KMS-11 (cell line): ENCODE data around the gene PDE4D.

Experiments used
- H2AFZ ChIP-seq: fragments of 200-600 bp; sonication (generic); 2 replicates; pipeline ENCODE4 v1.6.1; 2016; ENCODE audit warnings: antibody characterized with exemption, mixed run types, low read depth
- H3K27ac ChIP-seq: fragments of 200-600 bp; sonication (generic); 2 replicates; pipeline ENCODE4 v1.6.1; 2016; ENCODE audit warnings: mild to moderate bottlenecking, mixed run types
- H3K27me3 ChIP-seq: fragments of 200-600 bp; sonication (generic); 2 replicates; pipeline ENCODE4 v1.6.1; 2017; ENCODE audit warnings: mild to moderate bottlenecking, low read depth, mixed run types, moderate library complexity; ENCODE audit not compliant: insufficient read depth
- H3K36me3 ChIP-seq: fragments of 200-600 bp; sonication (generic); 2 replicates; pipeline ENCODE4 v1.6.1; 2017; ENCODE audit warnings: mild to moderate bottlenecking, mixed run types; ENCODE audit not compliant: insufficient read depth
- H3K4me1 ChIP-seq: fragments of 200-600 bp; sonication (generic); 2 replicates; pipeline ENCODE4 v1.6.1; 2016; ENCODE audit warnings: mild to moderate bottlenecking, low read depth, mixed run types; ENCODE audit not compliant: poor library complexity, severe bottlenecking
- H3K4me2 ChIP-seq: fragments of 200-600 bp; sonication (generic); 2 replicates; pipeline ENCODE4 v1.7.0; 2016; ENCODE audit warnings: mild to moderate bottlenecking, mixed run types
- H3K4me3 ChIP-seq: fragments of 200-600 bp; sonication (generic); IDR thresholded peaks from 2 replicates; pipeline ENCODE4 v1.6.1; 2017; ENCODE audit warnings: low read depth, low read length, mixed read lengths; ENCODE audit not compliant: insufficient read depth
- H3K79me2 ChIP-seq: fragments of 200-600 bp; sonication (generic); 2 replicates; pipeline ENCODE4 v1.6.1; 2016; ENCODE audit warnings: low read depth, mixed run types; ENCODE audit not compliant: insufficient read depth
- H3K9ac ChIP-seq: fragments of 200-600 bp; sonication (generic); 2 replicates; pipeline ENCODE4 v1.6.1; 2016; ENCODE audit warnings: mild to moderate bottlenecking, mixed run types
- H4K20me1 ChIP-seq: fragments of 200-600 bp; sonication (generic); 2 replicates; pipeline ENCODE4 v1.6.1; 2016; ENCODE audit warnings: mild to moderate bottlenecking, mixed run types; ENCODE audit not compliant: insufficient read depth
- TF ChIP-seq, protein P1 (sequence below): fragments of 200-600 bp; sonication (generic); conservative IDR thresholded peaks from 2 replicates; pipeline ENCODE4 v1.6.1; 2017; ENCODE audit warnings: low read depth, mild to moderate bottlenecking, antibody characterized with exemption, low read length, moderate library complexity, mixed read lengths

The PDE4D gene

DNA sequence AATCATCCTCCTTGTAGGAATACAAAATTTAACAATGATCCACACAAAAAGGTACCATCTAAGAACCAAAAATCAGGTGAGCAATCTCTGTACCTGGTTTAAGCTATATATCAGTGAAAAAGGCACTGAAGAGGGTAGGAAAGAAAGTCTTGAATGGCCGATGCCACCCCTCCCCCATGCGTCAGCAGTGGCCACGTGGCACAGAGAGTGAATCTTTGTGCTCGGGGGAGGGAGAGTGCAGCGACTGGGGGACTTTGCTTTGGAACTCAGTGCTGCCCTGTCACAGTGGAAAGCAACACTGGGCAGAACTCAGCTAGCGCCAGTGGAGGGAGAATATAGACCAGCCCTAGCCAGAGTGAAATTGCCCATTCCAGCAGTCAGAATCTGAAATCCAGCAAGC is 28.3 kb upstream of the PDE4D start:
- no peak overlapping the region for H2AFZ ChIP-seq
- no peaks in the 10 kb centered on the region for H3K4me1 ChIP-seq
- H3K36me3 ChIP-seq: no peaks in the 10 kb centered on the region
- TF ChIP-seq, protein P1, sequence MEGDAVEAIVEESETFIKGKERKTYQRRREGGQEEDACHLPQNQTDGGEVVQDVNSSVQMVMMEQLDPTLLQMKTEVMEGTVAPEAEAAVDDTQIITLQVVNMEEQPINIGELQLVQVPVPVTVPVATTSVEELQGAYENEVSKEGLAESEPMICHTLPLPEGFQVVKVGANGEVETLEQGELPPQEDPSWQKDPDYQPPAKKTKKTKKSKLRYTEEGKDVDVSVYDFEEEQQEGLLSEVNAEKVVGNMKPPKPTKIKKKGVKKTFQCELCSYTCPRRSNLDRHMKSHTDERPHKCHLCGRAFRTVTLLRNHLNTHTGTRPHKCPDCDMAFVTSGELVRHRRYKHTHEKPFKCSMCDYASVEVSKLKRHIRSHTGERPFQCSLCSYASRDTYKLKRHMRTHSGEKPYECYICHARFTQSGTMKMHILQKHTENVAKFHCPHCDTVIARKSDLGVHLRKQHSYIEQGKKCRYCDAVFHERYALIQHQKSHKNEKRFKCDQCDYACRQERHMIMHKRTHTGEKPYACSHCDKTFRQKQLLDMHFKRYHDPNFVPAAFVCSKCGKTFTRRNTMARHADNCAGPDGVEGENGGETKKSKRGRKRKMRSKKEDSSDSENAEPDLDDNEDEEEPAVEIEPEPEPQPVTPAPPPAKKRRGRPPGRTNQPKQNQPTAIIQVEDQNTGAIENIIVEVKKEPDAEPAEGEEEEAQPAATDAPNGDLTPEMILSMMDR: no peak
- no peak overlapping the region for H3K4me3 ChIP-seq
- no peaks in the 10 kb centered on the region for H4K20me1 ChIP-seq
- H3K27ac ChIP-seq: no peak overlapping the region
- no peaks in the 10 kb centered on the region for H3K79me2 ChIP-seq
- no peak overlapping the region for H3K4me2 ChIP-seq
- no peaks in the 10 kb centered on the region for H3K27me3 ChIP-seq
- H3K9ac ChIP-seq: no peak overlapping the region

DNA sequence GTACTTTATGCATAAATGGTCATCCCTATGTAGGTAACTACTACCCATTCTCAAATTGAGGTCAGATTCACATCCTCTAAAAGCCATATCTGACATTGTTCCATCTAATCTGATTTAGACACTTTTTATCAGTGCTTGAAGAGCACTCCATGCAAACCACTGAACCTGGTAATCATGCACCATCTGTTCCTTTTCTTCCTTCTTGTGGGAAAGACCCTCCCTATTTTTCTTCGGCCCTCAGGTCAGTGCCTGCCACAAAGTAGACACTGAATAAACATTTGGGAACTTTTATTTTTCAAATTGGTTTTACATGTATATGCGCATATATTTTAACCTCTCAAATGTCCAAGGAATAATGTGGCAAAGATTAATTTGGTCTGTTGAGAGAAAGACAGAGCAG is 26.0 kb upstream of the PDE4D start:
- Histone ChIP-seq H3K4me2 (no peak overlapping the region), H3K4me1 (no peaks in the 10 kb centered on the region), H3K27ac (no peak overlapping the region), H3K79me2 (no peaks in the 10 kb centered on the region), H4K20me1 (no peaks in the 10 kb centered on the region), H3K9ac (no peak overlapping the region), H3K4me3 (no peak overlapping the region), H2AFZ (no peak overlapping the region), H3K27me3 (no peaks in the 10 kb centered on the region), H3K36me3 (no peaks in the 10 kb centered on the region)
- TF ChIP-seq, protein P1: no peak

DNA sequence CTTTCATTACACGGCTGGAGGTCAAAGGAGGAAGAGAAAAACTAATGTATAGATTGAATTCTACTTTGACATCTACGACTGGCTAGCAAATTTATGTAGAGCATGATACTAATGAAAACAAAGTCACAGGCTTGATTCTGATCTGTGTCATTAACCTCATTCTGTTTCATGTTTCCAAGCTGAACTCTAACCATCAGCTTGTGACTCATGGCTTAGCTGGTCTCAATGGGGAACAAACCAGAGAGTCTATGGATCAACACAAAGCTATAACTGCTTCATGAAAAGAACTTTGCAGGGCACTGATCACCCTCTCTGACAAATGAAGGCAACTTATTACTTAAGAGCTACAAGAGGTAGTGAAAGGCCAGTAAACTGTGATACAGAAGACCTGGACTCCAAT is 23.6 kb upstream of the PDE4D start:
- Histone ChIP-seq H4K20me1 (no peaks in the 10 kb centered on the region), H3K27me3 (no peaks in the 10 kb centered on the region), H3K27ac (no peak overlapping the region), H3K36me3 (no peaks in the 10 kb centered on the region), H3K4me1 (no peaks in the 10 kb centered on the region), H3K9ac (no peak overlapping the region), H3K79me2 (no peaks in the 10 kb centered on the region), H3K4me2 (no peak overlapping the region), H3K4me3 (no peak overlapping the region), H2AFZ (no peak overlapping the region)
- TF ChIP-seq, protein P1: no peak

DNA sequence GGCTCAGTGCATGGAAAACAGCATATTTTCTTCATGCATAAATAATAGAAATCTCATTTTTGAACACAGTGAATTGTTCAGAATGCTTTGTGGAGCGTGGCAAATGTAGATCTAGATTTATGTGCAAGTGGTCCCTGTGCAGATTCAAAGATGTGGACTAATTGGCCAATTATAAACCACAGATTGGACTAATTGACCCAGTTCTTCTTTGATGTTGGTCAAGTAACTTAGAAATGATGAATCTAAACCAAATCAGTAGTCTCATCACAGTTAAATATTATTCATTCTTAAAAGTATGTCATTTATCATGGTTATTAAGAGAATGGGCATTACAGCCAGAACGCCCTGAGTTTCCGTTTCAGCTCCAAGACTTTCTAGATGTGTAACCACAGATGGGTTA is 11.7 kb upstream of the PDE4D start:
- TF ChIP-seq, protein P1: no peak
- Histone ChIP-seq H4K20me1 (no peaks in the 10 kb centered on the region), H3K4me1 (no peaks in the 10 kb centered on the region), H3K4me2 (no peak overlapping the region), H3K4me3 (no peak overlapping the region), H3K9ac (no peak overlapping the region), H3K36me3 (no peaks in the 10 kb centered on the region), H3K27ac (no peak overlapping the region), H3K27me3 (no peaks in the 10 kb centered on the region), H2AFZ (no peak overlapping the region), H3K79me2 (no peaks in the 10 kb centered on the region)

DNA sequence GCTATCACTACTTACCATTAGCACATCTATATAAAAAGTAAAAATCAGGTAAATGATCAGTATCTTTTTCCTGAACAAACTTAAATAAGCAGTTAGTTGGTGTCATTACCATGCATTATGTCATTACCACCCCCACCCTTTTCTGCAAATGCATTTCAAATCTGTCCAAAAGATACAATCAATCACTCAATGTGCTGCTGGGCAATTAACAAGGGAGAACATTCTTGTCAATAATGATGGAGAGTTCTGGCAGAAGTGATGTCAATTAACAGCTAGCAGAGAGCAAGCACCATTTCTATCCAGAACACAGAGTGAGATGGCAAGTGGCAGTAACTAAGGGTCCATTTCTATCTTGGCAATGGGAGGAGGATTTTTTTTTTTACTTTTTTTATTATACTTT is 3.5 kb upstream of the PDE4D start:
- Histone ChIP-seq H3K4me3 (no peak overlapping the region), H3K36me3 (no peaks in the 10 kb centered on the region), H3K27me3 (no peaks in the 10 kb centered on the region), H3K4me2 (no peak overlapping the region), H3K4me1 (no peaks in the 10 kb centered on the region), H4K20me1 (no peaks in the 10 kb centered on the region), H3K27ac (no peak overlapping the region), H3K79me2 (no peaks in the 10 kb centered on the region), H2AFZ (no peak overlapping the region), H3K9ac (no peak overlapping the region)
- TF ChIP-seq, protein P1: no peak
